ENCODE data around the gene TANGO2. TPM values are rescaled to one million over a fixed set of nuclear protein-coding genes. Genes with fewer than 3 reads are reported as not detected.
A peak's percentile ranks its signal among the peaks of the same experiment; 100 is the strongest.

TANGO2 gene
- total RNA-seq, 1 experiment from 2014 or later = 14.6 TPM

DNA sequence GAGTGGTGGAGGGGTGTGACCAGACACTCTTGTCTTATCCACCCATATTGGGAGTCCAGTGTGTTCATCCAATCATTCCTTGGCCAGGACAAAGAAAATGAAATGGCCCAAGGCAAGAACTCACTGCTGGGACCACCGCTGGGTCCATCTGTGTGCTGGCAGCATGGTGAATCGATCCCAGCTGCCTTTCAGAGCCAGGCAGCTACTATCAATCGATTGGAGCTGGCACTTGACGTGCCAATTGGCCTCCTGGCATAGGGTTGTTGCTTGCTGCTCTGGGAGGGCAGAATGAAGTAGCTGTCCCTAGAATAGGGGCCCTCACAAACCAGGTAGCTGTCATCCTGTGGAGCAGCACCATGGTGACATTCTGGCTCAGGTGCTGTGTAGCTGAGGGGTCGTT, 2.9 kb upstream of the TANGO2 start:
- Histone ChIP-seq H4K5ac (ENCODE audit: insufficient read length, low read depth, low read length) (no peak overlapping the region), H2AK5ac (ENCODE audit: insufficient read length, low read length) (no peak overlapping the region), H4K91ac (ENCODE audit: insufficient read length, low read depth, low read length) (no peak overlapping the region), H3K4me1 (ENCODE audit: insufficient read depth, low read length) (no peaks in the 10 kb centered on the region), H4K8ac (replicated peaks; ENCODE audit: insufficient read length, low read depth, low read length) (no peak overlapping the region), H3K9me3 (ENCODE audit: control insufficient read depth, low read depth, low read length) (no peaks in the 10 kb centered on the region), H3K4me2 (ENCODE audit: insufficient read depth, insufficient read length, low read length) (no peak overlapping the region), H3K18ac (ENCODE audit: insufficient read length, low read depth, low read length) (no peak overlapping the region), H3T11ph (ENCODE audit: low read length) (no peak overlapping the region), H3K14ac (ENCODE audit: insufficient read depth, low read length) (no peak overlapping the region), H3K23ac (ENCODE audit: insufficient read length, low read depth, low read length) (no peak overlapping the region), H2BK12ac (ENCODE audit: insufficient read length, low read depth, low read length) (no peak overlapping the region), H2BK5ac (ENCODE audit: insufficient read length, low read length) (no peak overlapping the region), H2BK120ac (ENCODE audit: low read depth, low read length, poor library complexity, severe bottlenecking) (no peak overlapping the region), H2BK15ac (ENCODE audit: low read depth, low read length) (no peak overlapping the region), H3K4ac (ENCODE audit: low read depth, low read length) (no peak overlapping the region), H3K23me2 (ENCODE audit: insufficient read length, low read depth, low read length, poor library complexity, severe bottlenecking) (peaks cover 19% of the 10 kb centered on the region), H3K9ac (ENCODE audit: extremely low read depth, insufficient read length, low read length) (no peak overlapping the region), H4K20me1 (ENCODE audit: control insufficient read depth, insufficient read depth, insufficient read length) (no peaks in the 10 kb centered on the region), H3K79me2 (ENCODE audit: insufficient read depth, low read length) (no peaks in the 10 kb centered on the region), H2BK20ac (ENCODE audit: low read depth, low read length, poor library complexity, severe bottlenecking) (no peak overlapping the region), H3K27ac (ENCODE audit: insufficient read length, low read depth, low read length) (no peak overlapping the region), H3K56ac (ENCODE audit: insufficient read length, low read depth, low read length) (no peak overlapping the region), H3K27me3 (ENCODE audit: insufficient read depth, low read length) (peaks cover 31% of the 10 kb centered on the region), H3K79me1 (ENCODE audit: insufficient read depth, low read depth, low read length, poor library complexity, severe bottlenecking) (no peaks in the 10 kb centered on the region), H2AFZ (ENCODE audit: low read length) (no peak overlapping the region)
- Mint-ChIP-seq H3K4me3 (peak overlapping the region in 1 of 2 experiments; percentile 90; a peak in 3 of 5 replicates), H3K9me3 (no peaks in the 10 kb centered on the region), H3K36me3 (ENCODE audit: insufficient read depth in 1 of 3, low read depth in 3 of 3) (no peaks in the 10 kb centered on the region; a peak in 1 of 7 replicates), H3K4me1 (peaks cover 11 to 17% of the 10 kb centered on the region in 2 experiments), H3K27ac (no peak overlapping the region), H3K27me3 (ENCODE audit: low read depth) (peaks cover 56% of the 10 kb centered on the region)
- TF ChIP-seq CTCF (conservative IDR thresholded peaks at IDR 0.05) = no peak
- no peak for DNase-seq
- no CpG with 5 or more reads among the region's 5 CpGs for WGBS (ENCODE audit: extremely low coverage, insufficient read length, low lambda C conversion rate)
